ENCODE results near the gene COA1.

COA1 gene

DNA sequence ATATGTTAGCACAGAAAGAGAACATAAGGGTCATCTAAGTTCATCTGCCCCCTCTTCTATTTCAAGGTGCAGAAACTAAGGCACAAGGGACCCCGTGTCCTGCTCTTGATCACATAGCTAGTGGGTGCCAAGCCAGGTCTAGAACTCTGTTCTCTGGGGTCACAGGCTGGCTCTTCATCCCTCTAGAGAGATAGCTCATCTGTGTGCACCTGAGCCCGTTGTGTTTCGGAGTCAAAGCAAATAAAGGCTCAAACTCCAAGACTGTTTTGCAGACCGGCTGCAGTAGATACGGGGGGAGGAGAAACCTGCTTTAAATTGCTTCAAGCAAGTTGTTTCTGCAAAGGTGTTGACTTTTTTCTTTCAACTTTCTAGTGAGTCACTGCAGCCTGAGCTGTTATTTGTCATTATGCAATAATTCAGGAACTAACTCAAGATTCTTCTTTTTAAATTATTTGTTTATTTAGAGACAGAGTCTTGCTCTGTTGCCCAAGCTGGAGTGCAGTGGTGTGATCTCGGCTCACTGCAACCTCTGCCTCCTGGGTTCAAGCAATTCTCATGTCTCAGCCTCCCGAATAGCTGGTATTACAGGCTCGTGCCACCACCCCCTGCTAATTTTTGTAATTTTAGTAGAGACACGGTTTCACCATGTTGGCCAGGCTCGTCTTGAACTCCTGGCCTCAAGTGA lies 35.6 kb upstream of the COA1 start:
- H3K23ac ChIP-seq (ENCODE audit: low read length in 2 of 2) = no peak overlapping the region
- H3K4me3 ChIP-seq (ENCODE audit: insufficient read depth in 1 of 2, low read depth in 1 of 2, low read length in 2 of 2) = no peak overlapping the region
- H3K27ac ChIP-seq (ENCODE audit: low read length, poor library complexity, severe bottlenecking) = no peak overlapping the region
- H3K27me3 ChIP-seq (ENCODE audit: control insufficient read depth in 1 of 2, insufficient read depth in 1 of 2, low read length in 2 of 2) = no peaks in the 10 kb centered on the region
- no peak overlapping the region for H2BK15ac ChIP-seq (ENCODE audit: low read depth, poor library complexity, severe bottlenecking)
- peaks cover 32% of the 10 kb centered on the region for H3K79me1 ChIP-seq (replicated peaks; ENCODE audit: low read length, poor library complexity, severe bottlenecking)
- no peak overlapping the region for H3K4me2 ChIP-seq (ENCODE audit: low read length, poor library complexity, severe bottlenecking)
- H2BK12ac ChIP-seq (ENCODE audit: low read length in 2 of 2) = peak overlapping the region in 1 of 2 experiments; percentile 18
- H3K14ac ChIP-seq (ENCODE audit: low read length in 2 of 2) = no peak overlapping the region
- peak overlapping the region in 1 of 2 experiments; percentile 64 for H3K18ac ChIP-seq (ENCODE audit: low read depth in 1 of 2, low read length in 2 of 2)
- H4K91ac ChIP-seq (ENCODE audit: low read length) = no peak overlapping the region
- H3K9ac ChIP-seq (ENCODE audit: low read length) = no peak overlapping the region
- H3K9me3 ChIP-seq (ENCODE audit: control insufficient read depth, low read length) = no peaks in the 10 kb centered on the region
- no peak overlapping the region for H2AK5ac ChIP-seq (ENCODE audit: low read length, severe bottlenecking)
- 77% methylated on average over 10 of the region's 10 CpGs for WGBS
- H2BK5ac ChIP-seq (ENCODE audit: low read depth, low read length, poor library complexity, severe bottlenecking) = no peak overlapping the region
- H2AFZ ChIP-seq (ENCODE audit: low read depth, low read length) = no peak overlapping the region
- H3K4me1 ChIP-seq (ENCODE audit: control insufficient read depth, insufficient read depth, low read depth, low read length) = peaks cover 14% of the 10 kb centered on the region
- no peak overlapping the region for H4K8ac ChIP-seq (ENCODE audit: low read length)
- DNase-seq = peak; percentile 58
- peaks cover 3 to 25% of the 10 kb centered on the region in 2 experiments for H3K36me3 ChIP-seq (ENCODE audit: control insufficient read depth in 1 of 2, insufficient read depth in 2 of 2, low read depth in 1 of 2, low read length in 2 of 2)
- H2BK120ac ChIP-seq (ENCODE audit: low read depth, low read length) = no peak overlapping the region
- no peak overlapping the region for H3K4ac ChIP-seq (ENCODE audit: low read depth in 1 of 2, low read length in 2 of 2)

DNA sequence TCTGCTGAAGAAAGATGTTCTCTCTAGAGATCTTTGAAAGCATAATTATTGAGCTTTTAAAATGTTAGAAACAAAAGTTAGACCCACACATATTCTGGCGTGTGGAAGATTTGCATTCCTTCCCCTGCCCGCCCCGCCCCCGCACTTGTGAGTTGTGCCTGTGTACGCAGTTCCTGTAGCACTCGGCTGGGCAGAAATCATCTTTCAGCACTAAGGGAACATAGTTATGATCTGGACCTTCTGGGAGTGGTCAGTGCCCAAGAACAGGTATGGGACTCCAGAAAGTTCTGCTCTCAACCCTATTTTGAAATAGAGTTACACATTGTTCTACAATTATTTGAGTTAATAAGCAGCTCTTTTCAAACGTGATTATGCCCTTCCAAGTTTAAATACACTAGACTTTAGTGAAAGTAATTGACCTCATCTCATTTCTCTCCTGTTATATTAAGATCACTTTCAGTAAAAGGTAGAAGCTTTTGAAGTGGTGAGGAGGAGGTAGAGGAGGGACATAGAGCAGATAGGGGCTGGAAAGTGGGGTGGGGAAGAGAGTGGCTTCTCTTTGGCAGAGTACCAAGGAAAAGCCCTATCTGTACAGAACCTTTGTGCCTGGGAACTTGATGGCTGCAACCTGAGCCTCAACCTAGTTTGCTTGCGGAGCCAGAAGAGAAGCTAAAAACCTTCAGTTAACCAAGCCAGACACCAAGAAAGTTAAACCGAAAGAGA lies 34.9 kb upstream of the COA1 start:
- Histone ChIP-seq H4K8ac (ENCODE audit: low read length) (no peak overlapping the region), H3K27me3 (ENCODE audit: control insufficient read depth in 1 of 2, insufficient read depth in 1 of 2, low read length in 2 of 2) (no peaks in the 10 kb centered on the region), H2BK5ac (ENCODE audit: low read depth, low read length, poor library complexity, severe bottlenecking) (no peak overlapping the region), H3K9ac (ENCODE audit: low read length) (no peak overlapping the region), H2BK120ac (ENCODE audit: low read depth, low read length) (no peak overlapping the region), H3K4ac (ENCODE audit: low read depth in 1 of 2, low read length in 2 of 2) (peak overlapping the region in 1 of 2 experiments; percentile 40), H3K18ac (ENCODE audit: low read depth in 1 of 2, low read length in 2 of 2) (peak overlapping the region in 1 of 2 experiments; percentile 67), H3K14ac (ENCODE audit: low read length in 2 of 2) (no peak overlapping the region), H2AFZ (ENCODE audit: low read depth, low read length) (no peak overlapping the region), H3K4me3 (ENCODE audit: insufficient read depth in 1 of 2, low read depth in 1 of 2, low read length in 2 of 2) (no peak overlapping the region), H3K4me2 (ENCODE audit: low read length, poor library complexity, severe bottlenecking) (no peak overlapping the region), H3K9me3 (ENCODE audit: control insufficient read depth, low read length) (no peaks in the 10 kb centered on the region), H3K4me1 (ENCODE audit: control insufficient read depth, insufficient read depth, low read depth, low read length) (peaks cover 11% of the 10 kb centered on the region), H3K23ac (ENCODE audit: low read length in 2 of 2) (no peak overlapping the region), H4K91ac (ENCODE audit: low read length) (no peak overlapping the region), H3K27ac (ENCODE audit: low read length, poor library complexity, severe bottlenecking) (peak overlapping the region; percentile 6), H2BK12ac (ENCODE audit: low read length in 2 of 2) (no peak overlapping the region), H3K36me3 (ENCODE audit: control insufficient read depth in 1 of 2, insufficient read depth in 2 of 2, low read depth in 1 of 2, low read length in 2 of 2) (peaks cover 3 to 25% of the 10 kb centered on the region in 2 experiments), H3K79me1 (replicated peaks; ENCODE audit: low read length, poor library complexity, severe bottlenecking) (peaks cover 29% of the 10 kb centered on the region), H2BK15ac (ENCODE audit: low read depth, poor library complexity, severe bottlenecking) (no peak overlapping the region), H2AK5ac (ENCODE audit: low read length, severe bottlenecking) (no peak overlapping the region)
- no peak for DNase-seq
- WGBS = 69% methylated on average over 6 of the region's 9 CpGs

DNA sequence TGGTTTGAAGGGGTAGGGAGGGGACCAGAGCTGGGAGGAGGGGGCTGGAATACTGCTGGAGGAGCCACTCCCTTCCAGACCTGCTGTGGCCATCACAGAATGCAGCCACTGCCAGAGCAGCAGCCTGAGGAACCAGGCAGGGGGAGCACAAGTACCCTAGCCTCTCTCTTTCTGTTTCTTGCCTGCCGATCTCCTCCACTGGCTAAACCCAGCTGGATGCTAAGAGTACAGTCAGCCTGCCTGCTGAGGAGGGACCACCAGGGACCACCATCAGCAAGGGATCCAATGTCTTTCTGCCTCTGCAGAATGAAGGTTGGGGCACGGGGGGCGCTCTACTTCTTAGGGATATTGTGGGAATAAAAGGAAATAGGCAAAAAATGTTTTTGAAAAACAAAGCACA lies 33.9 kb upstream of the COA1 start:
- Histone ChIP-seq H3K27me3 (ENCODE audit: control insufficient read depth in 1 of 2, insufficient read depth in 1 of 2, low read length in 2 of 2) (no peaks in the 10 kb centered on the region), H4K8ac (ENCODE audit: low read length) (peak overlapping the region; percentile 80), H2BK5ac (ENCODE audit: low read depth, low read length, poor library complexity, severe bottlenecking) (no peak overlapping the region), H3K9ac (ENCODE audit: low read length) (no peak overlapping the region), H3K27ac (ENCODE audit: low read length, poor library complexity, severe bottlenecking) (no peak overlapping the region), H2BK120ac (ENCODE audit: low read depth, low read length) (no peak overlapping the region), H2AK5ac (ENCODE audit: low read length, severe bottlenecking) (no peak overlapping the region), H4K91ac (ENCODE audit: low read length) (peak overlapping the region; percentile 75), H3K14ac (ENCODE audit: low read length in 2 of 2) (no peak overlapping the region), H3K4me3 (ENCODE audit: insufficient read depth in 1 of 2, low read depth in 1 of 2, low read length in 2 of 2) (no peak overlapping the region), H3K4ac (ENCODE audit: low read depth in 1 of 2, low read length in 2 of 2) (peak overlapping the region in 1 of 2 experiments; percentile 24), H3K9me3 (ENCODE audit: control insufficient read depth, low read length) (no peaks in the 10 kb centered on the region), H3K18ac (ENCODE audit: low read depth in 1 of 2, low read length in 2 of 2) (peak overlapping the region; percentile 13 to 62), H3K79me1 (replicated peaks; ENCODE audit: low read length, poor library complexity, severe bottlenecking) (peaks cover 21% of the 10 kb centered on the region), H2AFZ (ENCODE audit: low read depth, low read length) (no peak overlapping the region), H3K36me3 (ENCODE audit: control insufficient read depth in 1 of 2, insufficient read depth in 2 of 2, low read depth in 1 of 2, low read length in 2 of 2) (peaks cover under 1 to 20% of the 10 kb centered on the region in 2 experiments), H2BK12ac (ENCODE audit: low read length in 2 of 2) (peak overlapping the region in 1 of 2 experiments; percentile 77), H2BK15ac (ENCODE audit: low read depth, poor library complexity, severe bottlenecking) (peak overlapping the region; percentile 67), H3K4me2 (ENCODE audit: low read length, poor library complexity, severe bottlenecking) (no peak overlapping the region), H3K23ac (ENCODE audit: low read length in 2 of 2) (no peak overlapping the region), H3K4me1 (ENCODE audit: control insufficient read depth, insufficient read depth, low read depth, low read length) (peaks cover 13% of the 10 kb centered on the region)
- WGBS = 65% methylated on average over 3 of the region's 3 CpGs
- DNase-seq = no peak

GRCh38 chr7:43761938-43762692 lies 32.8 kb upstream of the COA1 start:
- H4K91ac ChIP-seq (ENCODE audit: low read length) = no peak overlapping the region
- H2BK12ac ChIP-seq (ENCODE audit: low read length in 2 of 2) = no peak overlapping the region
- no peak overlapping the region for H3K14ac ChIP-seq (ENCODE audit: low read length in 2 of 2)
- no peak overlapping the region for H2BK5ac ChIP-seq (ENCODE audit: low read depth, low read length, poor library complexity, severe bottlenecking)
- H3K36me3 ChIP-seq (ENCODE audit: control insufficient read depth in 1 of 2, insufficient read depth in 2 of 2, low read depth in 1 of 2, low read length in 2 of 2) = peaks cover 0 to 13% of the 10 kb centered on the region in 2 experiments
- H3K9me3 ChIP-seq (ENCODE audit: control insufficient read depth, low read length) = no peaks in the 10 kb centered on the region
- peak overlapping the region; percentile 42 for H4K8ac ChIP-seq (ENCODE audit: low read length)
- no peak overlapping the region for H2BK120ac ChIP-seq (ENCODE audit: low read depth, low read length)
- H3K18ac ChIP-seq (ENCODE audit: low read depth in 1 of 2, low read length in 2 of 2) = no peak overlapping the region
- no peak overlapping the region for H2AK5ac ChIP-seq (ENCODE audit: low read length, severe bottlenecking)
- WGBS = 86% methylated on average over 5 of the region's 5 CpGs
- peaks cover 16% of the 10 kb centered on the region for H3K79me1 ChIP-seq (replicated peaks; ENCODE audit: low read length, poor library complexity, severe bottlenecking)
- no peaks in the 10 kb centered on the region for H3K27me3 ChIP-seq (ENCODE audit: control insufficient read depth in 1 of 2, insufficient read depth in 1 of 2, low read length in 2 of 2)
- H3K27ac ChIP-seq (ENCODE audit: low read length, poor library complexity, severe bottlenecking) = no peak overlapping the region
- H2BK15ac ChIP-seq (ENCODE audit: low read depth, poor library complexity, severe bottlenecking) = no peak overlapping the region
- H3K4me2 ChIP-seq (ENCODE audit: low read length, poor library complexity, severe bottlenecking) = no peak overlapping the region
- no peak overlapping the region for H3K23ac ChIP-seq (ENCODE audit: low read length in 2 of 2)
- DNase-seq = no peak
- no peak overlapping the region for H3K4me3 ChIP-seq (ENCODE audit: insufficient read depth in 1 of 2, low read depth in 1 of 2, low read length in 2 of 2)
- H2AFZ ChIP-seq (ENCODE audit: low read depth, low read length) = no peak overlapping the region
- peaks cover 16% of the 10 kb centered on the region for H3K4me1 ChIP-seq (ENCODE audit: control insufficient read depth, insufficient read depth, low read depth, low read length)
- no peak overlapping the region for H3K9ac ChIP-seq (ENCODE audit: low read length)
- no peak overlapping the region for H3K4ac ChIP-seq (ENCODE audit: low read depth in 1 of 2, low read length in 2 of 2)

Measured in mesenchymal stem cell (in vitro differentiated cells and primary cell).